ENCODE data around the gene AKAP5.
A peak's percentile ranks its signal among the peaks of the same experiment; 100 is the strongest.
"Not testable (repeated sequence)": the region's sequence is repeated elsewhere in the genome, so short reads cannot be mapped to it uniquely, and the experiment has no call there.

Gene AKAP5

DNA sequence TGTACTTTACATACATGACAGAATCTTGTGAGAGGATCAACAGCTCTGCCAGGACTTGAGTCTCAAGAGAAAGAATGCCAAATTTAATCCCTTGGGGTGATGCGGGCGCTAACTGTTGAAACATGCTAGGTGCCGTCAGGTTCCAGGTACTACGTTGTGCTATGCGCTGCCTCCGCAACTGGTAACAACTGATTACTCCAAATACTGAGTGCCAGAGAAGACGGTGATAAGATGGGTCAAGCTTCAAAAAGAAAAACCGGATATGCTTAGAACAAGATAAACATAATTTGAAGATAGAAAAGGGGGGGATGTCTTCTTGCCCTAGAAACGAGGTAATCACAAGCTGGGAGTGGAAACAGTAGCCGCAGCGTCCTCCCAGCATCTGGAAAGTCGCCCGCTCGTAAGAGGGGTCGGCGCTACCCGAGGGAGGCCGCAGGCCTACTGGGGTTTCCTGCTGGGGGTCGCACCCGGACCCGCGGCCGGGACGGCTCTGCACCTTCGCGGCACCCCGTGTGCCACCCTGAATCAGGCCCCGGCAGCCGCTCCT, 37.7 kb downstream of the AKAP5 start:
- no peak for DNase-seq (ENCODE audit: low read depth)

DNA sequence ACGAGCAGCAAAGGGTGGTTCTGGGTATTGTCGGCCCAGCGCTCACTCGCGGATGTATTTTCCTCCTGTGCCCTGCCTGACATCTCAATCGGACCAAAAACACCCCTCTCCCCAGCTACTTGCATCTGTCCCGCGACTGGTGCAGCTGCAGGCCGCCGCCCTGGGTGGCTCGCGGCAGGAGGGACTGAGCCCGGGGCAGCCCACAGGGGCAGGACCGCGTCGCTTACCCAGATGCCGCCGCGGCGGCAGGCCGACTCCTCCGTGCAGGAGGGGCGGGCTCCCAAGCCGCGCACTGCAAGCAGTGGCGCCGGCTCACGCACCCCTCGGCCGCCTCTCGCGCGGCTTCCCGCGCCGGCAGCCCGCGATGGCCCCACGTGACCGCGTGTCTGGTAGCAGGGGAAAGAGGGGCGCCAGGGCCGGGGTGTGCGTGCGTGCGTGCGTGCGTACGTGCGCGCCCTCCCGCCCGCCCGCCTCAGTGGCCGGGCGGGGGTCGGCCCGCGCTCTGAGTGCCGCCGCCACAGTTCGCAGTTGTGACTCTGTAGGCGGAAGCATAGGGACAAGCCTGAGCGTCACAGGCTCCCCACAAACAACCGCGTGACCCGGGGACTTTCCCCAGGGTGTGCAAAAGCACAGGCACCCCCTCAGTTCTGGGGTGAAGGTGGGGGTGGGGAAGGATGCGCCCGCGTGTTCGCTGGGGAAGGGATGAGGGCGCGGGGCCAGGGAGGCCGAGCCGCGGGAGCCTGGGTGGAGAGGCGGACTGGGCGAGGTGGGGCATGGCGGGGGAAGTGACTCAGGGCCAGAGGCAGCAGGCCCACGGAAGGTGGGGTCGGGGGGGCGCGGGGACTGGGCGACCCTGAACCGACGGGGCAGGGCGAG, 38.4 kb downstream of the AKAP5 start, which contains the start of gene ZBTB25:
ZBTB25 (minus strand) TSS at position 405 of the 876 bp plus-strand sequence. CDS start 13,305 bp downstream, outside the sequence.
- peak; percentile 96 for DNase-seq (ENCODE audit: low read depth)

DNA sequence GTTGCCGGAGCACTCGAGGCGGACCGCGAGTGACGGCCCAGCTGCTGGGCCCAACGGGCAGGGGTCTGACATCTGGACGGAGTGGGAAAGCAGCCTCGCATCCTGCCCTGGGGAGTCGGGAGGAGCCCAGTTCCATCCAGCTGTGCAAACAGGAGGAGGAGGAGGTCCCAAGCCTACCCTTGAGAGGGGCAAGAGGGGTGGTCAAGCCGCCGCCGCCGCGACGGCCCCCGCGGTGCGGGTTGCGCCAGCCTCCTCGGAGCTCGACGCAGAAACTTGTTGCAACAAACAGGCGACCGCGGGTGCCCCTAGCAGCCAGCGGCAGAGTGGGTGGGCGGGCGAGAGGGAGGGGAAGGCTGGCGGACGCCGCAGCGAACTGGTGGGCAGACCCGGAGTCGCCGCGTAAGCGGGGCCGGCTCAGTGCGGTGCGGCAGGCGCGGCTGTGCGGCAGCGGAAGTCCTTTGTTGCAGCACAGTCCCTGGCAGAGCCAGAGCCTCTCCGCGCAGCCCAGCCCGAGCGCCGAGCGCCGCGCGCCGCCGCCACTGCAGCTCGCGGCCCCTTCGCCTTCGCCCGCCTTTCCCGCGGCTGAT, 39.1 kb downstream of the AKAP5 start, which contains the start of gene ZBTB1:
ZBTB1 (plus strand) TSS at position 461 of the 587 bp plus-strand sequence. CDS start 16,735 bp downstream, outside the sequence.
- peak; percentile 79 for DNase-seq (ENCODE audit: low read depth)

- peak; percentile 80 for DNase-seq (ENCODE audit: low read depth)
Measured at GRCh38 chr14:64504897-64505794, 39.8 kb downstream of the AKAP5 start.

- no peak for DNase-seq (ENCODE audit: low read depth)
Measured at GRCh38 chr14:64506721-64507120, 41.4 kb downstream of the AKAP5 start.

DNA sequence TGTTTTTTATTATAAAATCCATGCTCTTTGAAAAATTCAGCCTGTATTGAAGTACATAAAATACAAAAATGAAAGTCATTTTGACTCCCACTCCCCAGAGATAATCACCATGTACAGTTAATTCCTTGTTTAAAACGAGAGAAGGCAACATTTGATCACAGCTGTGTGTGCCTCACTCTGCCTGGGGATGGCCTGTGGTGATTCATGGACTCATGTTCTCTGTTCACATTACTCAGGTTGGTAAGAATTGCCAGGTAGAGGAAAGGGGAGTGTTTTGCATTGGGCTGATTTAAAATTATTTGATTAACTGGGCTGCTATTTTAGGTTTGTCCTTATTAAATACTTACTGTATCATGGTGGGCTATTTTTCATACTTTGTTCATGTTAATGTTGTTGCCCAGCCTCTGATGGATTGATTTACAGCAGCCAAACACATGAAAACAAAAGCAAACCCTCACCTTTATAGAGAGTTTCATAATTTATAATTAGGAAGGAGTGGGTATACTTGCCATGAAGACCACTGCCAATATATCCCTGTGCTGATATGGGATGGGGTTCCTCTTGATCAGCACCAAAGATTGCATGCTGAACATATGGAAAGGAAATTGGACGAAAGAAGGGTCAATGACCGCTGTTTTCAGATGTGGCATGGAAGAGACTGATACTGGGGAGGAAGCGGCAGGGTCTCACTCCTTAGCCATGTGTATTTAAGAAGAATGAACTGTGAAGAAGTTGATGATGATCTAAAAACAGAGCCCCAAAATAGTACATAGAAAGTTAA, 42.3 kb downstream of the AKAP5 start:
- peak; percentile 49 for DNase-seq (ENCODE audit: low read depth)

GRCh38 chr14:64508215-64508776, 43.0 kb downstream of the AKAP5 start:
- DNase-seq (ENCODE audit: low read depth), result no peak

GRCh38 chr14:64509036-64509435, 43.7 kb downstream of the AKAP5 start:
- no peak for DNase-seq (ENCODE audit: low read depth)

- DNase-seq (ENCODE audit: low read depth), result peak; percentile 50
Measured at GRCh38 chr14:64510825-64511671, 45.7 kb downstream of the AKAP5 start.

- no peak for DNase-seq (ENCODE audit: low read depth)
Measured at GRCh38 chr14:64513271-64513670, 48.0 kb downstream of the AKAP5 start.

DNA sequence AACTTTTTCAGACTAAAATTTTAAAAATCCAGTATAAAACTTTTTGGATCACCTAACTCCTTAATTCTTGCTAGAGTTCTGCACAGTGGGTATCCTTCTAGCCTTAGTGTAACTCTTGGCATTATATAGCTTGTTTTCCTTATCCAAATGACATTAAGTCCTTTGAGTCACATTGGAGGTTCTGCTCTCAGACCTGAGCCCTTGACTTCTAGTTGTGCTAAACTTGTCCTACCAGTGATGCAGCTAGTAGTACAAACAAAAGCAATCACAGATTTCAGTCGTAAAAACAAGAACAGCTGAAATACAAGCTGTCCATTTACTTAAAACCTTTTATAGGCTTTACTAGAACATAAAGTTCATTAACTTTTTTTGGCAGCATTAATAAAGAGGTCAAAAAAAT, 49.8 kb downstream of the AKAP5 start:
- no peak for DNase-seq (ENCODE audit: low read depth)

DNA sequence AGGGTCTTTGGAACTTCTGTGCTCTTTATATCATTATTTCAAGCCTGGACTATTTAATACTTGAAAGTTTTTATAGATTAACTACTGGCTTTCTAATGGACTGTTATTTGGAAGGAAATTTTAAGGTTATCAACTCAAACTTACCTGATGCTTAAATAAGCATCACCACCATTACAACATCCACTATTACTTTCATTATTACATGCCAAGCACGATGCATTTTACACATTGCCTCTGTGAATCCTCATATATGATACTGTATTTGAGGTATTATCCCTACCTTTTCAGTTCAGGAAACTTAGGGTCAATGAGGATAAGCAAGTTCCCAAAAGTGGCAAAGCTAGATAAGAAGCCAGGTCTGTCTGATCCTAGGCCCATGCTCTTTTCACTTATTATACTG, 51.7 kb downstream of the AKAP5 start:
- no peak for DNase-seq (ENCODE audit: low read depth)

DNA sequence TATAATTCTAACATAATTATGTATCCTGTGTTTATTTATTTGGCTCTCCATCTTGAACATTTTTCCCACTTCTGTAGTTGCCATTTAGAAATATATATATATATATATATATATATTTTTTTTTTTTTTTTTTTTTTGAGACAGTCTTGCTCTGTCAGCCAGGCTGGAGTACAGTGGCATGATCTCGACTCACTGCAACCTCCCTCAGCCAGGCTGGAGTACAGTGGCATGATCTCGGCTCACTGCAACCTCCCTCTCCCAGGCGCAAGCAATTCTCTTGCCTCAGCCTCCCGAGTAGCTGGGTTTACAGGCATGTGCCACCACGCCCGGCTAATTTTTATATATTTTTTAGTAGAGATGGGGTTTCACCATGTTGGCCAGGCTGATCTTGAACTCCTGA, 52.4 kb downstream of the AKAP5 start:
- not testable (repeated sequence) for DNase-seq (ENCODE audit: low read depth)

- no peak for DNase-seq (ENCODE audit: low read depth)
Measured at GRCh38 chr14:64518229-64518628, 52.9 kb downstream of the AKAP5 start.

DNA sequence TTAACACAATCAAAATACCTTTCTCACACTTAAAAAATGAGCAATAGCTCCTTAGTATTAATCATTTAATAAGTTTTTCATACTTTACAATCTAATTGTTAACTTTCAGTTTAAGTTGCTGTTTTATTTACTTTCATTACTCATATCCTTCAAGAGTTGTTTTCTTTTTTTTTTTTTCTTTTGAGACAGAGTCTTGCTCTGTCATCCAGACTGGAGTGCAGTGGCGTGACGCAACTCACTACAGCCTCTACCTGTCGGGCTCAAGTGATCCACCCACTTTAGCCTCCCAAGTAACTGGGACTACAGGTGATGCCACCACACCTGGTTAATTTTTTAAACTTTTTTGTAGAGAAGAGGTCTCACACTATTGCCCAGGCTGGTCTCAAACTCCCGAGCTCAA, 55.4 kb downstream of the AKAP5 start:
- DNase-seq (ENCODE audit: low read depth), result no peak

GRCh38 chr14:64522591-64523355, 57.5 kb downstream of the AKAP5 start:
- DNase-seq (ENCODE audit: low read depth), result no peak

Data from stimulated activated CD4-positive, alpha-beta T cell treated with anti-CD3 and anti-CD28 coated beads, Interleukin-2, amount 100 ng/mL, for 4 hours (primary cell).